Astrocyte of the cerebellum (primary cell): Measurements from ENCODE around the gene PCGF6.

Source experiments
- DNase-seq: peaks from one replicate; pipeline ENCODE4 v3.0.0-alpha.2; 2011; ENCODE audit warnings: low read depth
- H3K4me3 ChIP-seq: 2 replicates; pipeline ENCODE4 v1.5.1; 2011; ENCODE audit warnings: mild to moderate bottlenecking, low read depth, low read length, moderate library complexity
- in situ Hi-C: cut with HindIII; loops from 2 replicates; pipeline ENCODE4 v1.10.0; 2017; ENCODE audit warnings: low sequenced_read_pairs
- TF ChIP-seq, protein P1 (sequence below): IDR thresholded peaks from 2 replicates; pipeline ENCODE4 v1.5.1; 2012; ENCODE audit warnings: low read length, low read depth, moderate library complexity, mild to moderate bottlenecking; ENCODE audit errors: missing control alignments

The PCGF6 gene

DNA sequence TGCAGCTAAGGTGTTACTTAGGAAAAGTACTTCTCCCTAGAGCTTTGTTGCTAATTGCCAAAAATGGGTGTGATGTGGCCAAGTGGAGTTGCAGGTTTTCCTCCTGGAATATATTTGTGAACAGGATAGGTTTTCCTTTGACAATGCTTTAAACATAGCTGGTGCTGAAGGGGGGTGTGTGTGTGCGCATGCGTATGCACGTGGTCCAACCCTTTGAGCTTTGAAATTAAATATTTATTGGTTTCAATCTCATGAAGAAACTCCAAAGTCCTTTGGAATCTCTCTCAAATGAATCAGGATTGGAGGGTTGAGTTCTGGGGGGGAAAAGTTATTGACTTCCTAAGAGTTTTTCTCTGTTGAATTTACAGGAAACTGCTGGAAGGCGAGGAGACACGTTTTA lies 62.9 kb downstream of the PCGF6 start:
- TF ChIP-seq, protein P1, sequence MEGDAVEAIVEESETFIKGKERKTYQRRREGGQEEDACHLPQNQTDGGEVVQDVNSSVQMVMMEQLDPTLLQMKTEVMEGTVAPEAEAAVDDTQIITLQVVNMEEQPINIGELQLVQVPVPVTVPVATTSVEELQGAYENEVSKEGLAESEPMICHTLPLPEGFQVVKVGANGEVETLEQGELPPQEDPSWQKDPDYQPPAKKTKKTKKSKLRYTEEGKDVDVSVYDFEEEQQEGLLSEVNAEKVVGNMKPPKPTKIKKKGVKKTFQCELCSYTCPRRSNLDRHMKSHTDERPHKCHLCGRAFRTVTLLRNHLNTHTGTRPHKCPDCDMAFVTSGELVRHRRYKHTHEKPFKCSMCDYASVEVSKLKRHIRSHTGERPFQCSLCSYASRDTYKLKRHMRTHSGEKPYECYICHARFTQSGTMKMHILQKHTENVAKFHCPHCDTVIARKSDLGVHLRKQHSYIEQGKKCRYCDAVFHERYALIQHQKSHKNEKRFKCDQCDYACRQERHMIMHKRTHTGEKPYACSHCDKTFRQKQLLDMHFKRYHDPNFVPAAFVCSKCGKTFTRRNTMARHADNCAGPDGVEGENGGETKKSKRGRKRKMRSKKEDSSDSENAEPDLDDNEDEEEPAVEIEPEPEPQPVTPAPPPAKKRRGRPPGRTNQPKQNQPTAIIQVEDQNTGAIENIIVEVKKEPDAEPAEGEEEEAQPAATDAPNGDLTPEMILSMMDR: no peak
- in situ Hi-C loops: no loop called here
- no peak for DNase-seq
- no peak overlapping the region for H3K4me3 ChIP-seq

DNA sequence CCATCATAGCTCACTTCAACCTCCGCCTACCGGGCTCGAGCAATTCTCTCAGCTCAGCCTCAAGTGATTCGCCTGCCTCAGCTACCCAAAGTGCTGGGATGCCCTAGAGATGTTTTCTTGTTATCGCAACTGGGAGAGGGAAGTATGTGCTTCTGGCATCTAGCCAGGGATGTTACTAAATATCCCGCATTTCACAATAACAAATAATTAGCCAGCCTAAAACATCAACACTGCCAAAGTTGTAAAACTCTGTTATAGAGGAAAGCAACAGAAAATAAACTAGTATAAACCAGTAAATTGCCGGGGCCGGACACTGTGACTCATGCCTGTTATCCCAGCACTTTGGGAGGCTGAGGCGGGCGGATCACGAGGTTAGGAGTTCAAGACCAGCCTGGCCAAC lies 66.8 kb downstream of the PCGF6 start:
- in situ Hi-C loops: no loop called here
- DNase-seq: no peak
- TF ChIP-seq, protein P1: no peak
- H3K4me3 ChIP-seq: no peak overlapping the region

DNA sequence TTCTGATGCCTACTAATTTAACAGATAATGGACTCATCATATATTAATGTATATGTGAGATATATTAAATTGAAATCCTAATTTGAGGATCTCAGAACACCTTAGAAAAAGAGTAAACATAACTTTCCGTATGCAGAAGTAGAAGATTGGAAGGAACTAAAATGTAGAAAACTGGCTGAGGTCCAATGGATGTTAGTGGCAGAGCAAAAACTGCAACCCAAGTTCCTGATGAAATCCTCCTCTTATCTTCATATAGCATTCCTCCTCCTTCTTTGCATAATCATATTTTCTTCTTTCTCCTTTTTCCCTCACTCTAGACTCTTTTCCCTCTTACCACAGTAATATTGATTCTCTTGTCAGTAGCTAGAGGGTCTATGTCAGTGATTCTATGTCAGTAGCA lies 68.0 kb downstream of the PCGF6 start:
- in situ Hi-C loops: no loop called here
- DNase-seq: no peak
- TF ChIP-seq, protein P1: no peak
- H3K4me3 ChIP-seq: no peak overlapping the region

DNA sequence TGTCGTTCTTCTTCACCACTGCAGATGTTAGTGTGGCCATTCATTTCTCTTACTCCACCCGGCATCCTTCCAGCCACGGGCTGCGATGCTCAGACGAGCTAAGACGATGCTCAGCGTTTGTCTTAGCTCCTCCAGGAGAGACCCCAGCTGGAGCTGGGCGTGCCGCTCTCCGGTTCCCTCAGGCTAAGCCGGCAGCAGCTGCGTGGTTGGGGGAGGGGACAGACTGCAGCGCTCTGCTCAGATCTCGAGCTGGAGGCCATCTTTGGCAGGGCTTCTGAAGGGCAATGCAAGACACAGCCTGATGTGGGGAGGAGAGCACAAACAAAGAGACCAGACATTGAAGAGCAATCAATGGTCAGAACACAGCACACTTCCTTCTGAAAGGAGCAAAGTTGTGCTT lies 69.2 kb downstream of the PCGF6 start:
- TF ChIP-seq, protein P1: no peak
- in situ Hi-C loops: no loop called here
- no peak overlapping the region for H3K4me3 ChIP-seq
- DNase-seq: no peak

DNA sequence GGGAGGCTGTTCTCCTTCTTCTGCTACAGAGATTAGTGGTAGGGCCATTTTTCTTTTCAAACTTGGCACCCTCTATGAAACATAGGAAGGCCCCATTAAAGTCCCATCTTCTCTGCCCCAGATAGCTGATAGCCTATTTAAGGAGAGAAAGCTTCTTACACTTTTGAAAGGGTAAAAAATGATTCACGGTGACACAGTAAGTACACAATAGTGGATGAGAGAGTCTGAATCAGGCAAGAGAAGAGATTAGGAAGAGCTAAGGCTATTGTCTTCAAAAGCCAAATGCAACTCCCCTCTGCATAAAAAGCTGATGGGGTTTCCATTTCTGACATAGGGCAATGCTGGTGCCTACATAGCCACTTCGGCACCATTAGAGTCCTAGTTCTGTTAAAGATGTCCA lies 70.4 kb downstream of the PCGF6 start:
- TF ChIP-seq, protein P1: no peak
- H3K4me3 ChIP-seq: no peak overlapping the region
- DNase-seq: no peak
- in situ Hi-C loops: no loop called here

DNA sequence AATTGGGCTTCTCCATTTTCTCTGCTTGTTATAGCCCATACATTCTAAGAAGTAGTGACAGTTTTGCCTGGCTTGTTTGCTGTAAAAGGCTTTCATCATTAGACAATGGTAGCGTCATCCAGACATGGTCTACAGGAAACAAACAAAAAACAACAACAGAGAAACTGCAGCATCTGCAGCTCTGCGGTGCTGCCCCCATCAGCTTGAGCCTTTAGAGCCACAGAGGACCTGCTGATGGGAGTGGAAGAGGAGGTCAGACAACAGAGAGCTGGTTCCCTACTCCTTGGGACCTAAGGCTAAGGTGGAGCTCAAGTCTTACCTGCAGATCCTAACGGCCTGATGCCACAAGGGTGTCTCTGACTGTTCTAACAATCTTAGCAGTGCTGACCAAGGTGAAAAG lies 70.9 kb downstream of the PCGF6 start:
- TF ChIP-seq, protein P1: no peak
- H3K4me3 ChIP-seq: no peak overlapping the region
- DNase-seq: no peak
- in situ Hi-C loops: no loop called here

DNA sequence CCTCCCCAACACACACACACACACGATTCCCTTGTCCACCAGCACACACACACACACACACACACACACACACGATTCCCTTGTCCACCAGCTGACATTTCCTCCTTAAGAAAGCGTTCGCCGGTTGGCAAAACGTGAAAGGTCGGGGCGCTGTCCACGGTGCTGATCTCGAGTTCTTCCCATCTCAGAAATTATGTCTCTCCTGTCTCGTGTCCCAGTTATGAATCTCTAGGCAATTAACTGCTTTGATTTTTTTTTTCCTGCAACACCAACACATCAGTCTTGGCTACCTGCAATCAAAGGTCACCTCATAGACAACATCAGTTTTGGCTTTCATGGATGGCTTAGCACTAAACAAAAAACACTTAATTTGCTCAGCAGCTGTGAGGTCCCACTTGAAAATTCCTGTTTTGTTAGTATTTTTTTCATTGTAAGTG lies 72.1 kb downstream of the PCGF6 start:
- TF ChIP-seq, protein P1: no peak
- peak; percentile 31 for DNase-seq
- no peak overlapping the region for H3K4me3 ChIP-seq
- in situ Hi-C loops: no loop called here
